ENCODE data around the gene KLK12. TPM values are rescaled to one million over a fixed set of nuclear protein-coding genes. Genes with fewer than 3 reads are reported as not detected.

Gene KLK12
- total RNA-seq, 2 experiments from 2014 or later: not detected

GRCh38 chr19:51064534-51065220, 29.9 kb upstream of the KLK12 start, which contains the start of gene KLK13:
Gene KLK13 (minus strand): TSS chr19:51065092. CDS start chr19:51065067, 25 bp downstream.
- Mint-ChIP-seq H3K4me3 (peak within 1 kb of the TSS; percentile 70), H3K9me3 (no peaks in the 10 kb centered on the region), H3K27ac (no peak within 1 kb of the TSS), H3K27me3 (peaks cover 61% of the 10 kb centered on the region), H3K4me1 (ENCODE audit: low read depth) (no peaks in the 10 kb centered on the region), H3K36me3 (ENCODE audit: low read depth) (no peaks in the 10 kb centered on the region)
- ChIA-PET CTCF (interaction anchor here (0.7 kb wide), 1 partner anchor 48 kb away, joined by 3 read pairs; no protein-coding TSS in a partner anchor), POLR2A (no interaction called here)
- no peak for TF ChIP-seq CTCF (IDR thresholded peaks at IDR 0.05)
- peaks cover 25 to 60% of the 10 kb centered on the region in 2 experiments for H3K27me3 ChIP-seq (ENCODE audit: control insufficient read depth in 1 of 2, insufficient read depth in 2 of 2, low read length in 2 of 2)
- H3K27ac ChIP-seq (ENCODE audit: low read depth in 1 of 2, low read length in 2 of 2): no peak within 1 kb of the TSS
- ATAC-seq (ENCODE audit: poor library complexity): no peak
- intact Hi-C loops (cut with DNase I, micrococcal nuclease): no loop called here
- peaks cover 3% of the 10 kb centered on the region for H3K4me1 ChIP-seq (ENCODE audit: insufficient read depth, low read length)
- DNase-seq: no peak
- H3K9me3 ChIP-seq (ENCODE audit: control insufficient read depth in 1 of 2, insufficient read depth in 1 of 2, low read length in 2 of 2): peaks cover 0 to 9% of the 10 kb centered on the region in 2 experiments
- no peaks in the 10 kb centered on the region for H3K36me3 ChIP-seq (ENCODE audit: insufficient read depth, low read length)
- H3K4me3 ChIP-seq (ENCODE audit: low read length): peak within 1 kb of the TSS; percentile 6

DNA sequence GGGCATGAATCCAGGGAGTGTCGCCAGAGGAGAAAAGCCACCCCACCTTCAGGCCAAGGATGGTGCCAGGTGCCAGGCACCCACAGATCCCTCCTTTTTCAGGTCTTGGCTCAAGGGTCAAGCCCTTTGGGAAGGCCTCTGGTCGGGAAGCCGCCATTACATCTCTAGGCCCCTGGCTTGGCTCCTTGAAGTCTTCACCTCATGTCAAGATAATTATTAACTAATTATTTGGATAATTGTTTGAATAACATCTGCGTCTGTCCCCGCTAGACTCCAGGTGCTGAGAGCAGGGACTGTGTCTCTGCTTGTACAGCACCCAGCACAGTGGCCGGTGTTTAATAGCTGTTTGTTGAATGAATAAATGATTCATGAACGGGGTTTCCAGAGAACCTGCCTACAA, 28.9 kb upstream of the KLK12 start:
- TF ChIP-seq CTCF (IDR thresholded peaks at IDR 0.05): no peak

DNA sequence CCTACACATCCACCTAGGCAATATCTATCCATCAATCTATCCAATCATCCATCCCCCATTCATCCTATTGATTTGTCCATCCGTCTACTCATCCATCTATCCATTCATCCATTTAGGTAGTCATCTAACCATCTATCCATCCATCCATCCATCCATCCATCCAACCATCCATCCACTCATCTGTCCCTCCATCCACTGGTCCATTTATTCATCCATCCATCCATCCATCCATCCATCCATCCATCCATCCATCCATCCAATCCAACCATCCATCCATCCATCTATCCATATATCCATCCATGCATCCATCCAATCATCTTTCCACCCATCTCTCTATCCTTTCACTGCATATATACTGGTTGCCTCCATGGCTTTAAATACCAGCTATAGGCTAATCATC, 26.2 kb upstream of the KLK12 start:
- ATAC-seq (ENCODE audit: poor library complexity): no peak

More for the DNA sequence above, 28.9 kb upstream of the KLK12 start:
- Histone ChIP-seq H3K36me3 (ENCODE audit: insufficient read depth, low read length) (no peaks in the 10 kb centered on the region), H3K27ac (ENCODE audit: low read depth in 1 of 2, low read length in 2 of 2) (no peak overlapping the region), H3K27me3 (ENCODE audit: control insufficient read depth in 1 of 2, insufficient read depth in 2 of 2, low read length in 2 of 2) (peaks cover 25 to 60% of the 10 kb centered on the region in 2 experiments), H3K4me1 (ENCODE audit: insufficient read depth, low read length) (peaks cover 3% of the 10 kb centered on the region), H3K4me3 (ENCODE audit: low read length) (no peak overlapping the region), H3K9me3 (ENCODE audit: control insufficient read depth in 1 of 2, insufficient read depth in 1 of 2, low read length in 2 of 2) (peaks cover 0 to 9% of the 10 kb centered on the region in 2 experiments)
- DNase-seq (no peak), ATAC-seq (ENCODE audit: poor library complexity) (no peak)
- Mint-ChIP-seq H3K9me3 (no peaks in the 10 kb centered on the region), H3K27ac (no peak overlapping the region), H3K4me1 (ENCODE audit: low read depth) (no peaks in the 10 kb centered on the region), H3K4me3 (no peak overlapping the region), H3K36me3 (ENCODE audit: low read depth) (no peaks in the 10 kb centered on the region), H3K27me3 (peaks cover 65% of the 10 kb centered on the region)
- intact Hi-C loops (cut with DNase I, micrococcal nuclease): no loop called here
- ChIA-PET CTCF (interaction anchor here (0.7 kb wide), 1 partner anchor 47 kb away, joined by 3 read pairs; no protein-coding TSS in a partner anchor), POLR2A (no interaction called here)

More for the DNA sequence above, 26.2 kb upstream of the KLK12 start:
- Histone ChIP-seq H3K9me3 (ENCODE audit: control insufficient read depth in 1 of 2, insufficient read depth in 1 of 2, low read length in 2 of 2) (peaks cover 0 to 9% of the 10 kb centered on the region in 2 experiments), H3K27me3 (ENCODE audit: control insufficient read depth in 1 of 2, insufficient read depth in 2 of 2, low read length in 2 of 2) (peaks cover 16 to 42% of the 10 kb centered on the region in 2 experiments), H3K4me3 (ENCODE audit: low read length) (no peak overlapping the region), H3K27ac (ENCODE audit: low read depth in 1 of 2, low read length in 2 of 2) (no peak overlapping the region), H3K4me1 (ENCODE audit: insufficient read depth, low read length) (peaks cover 3% of the 10 kb centered on the region), H3K36me3 (ENCODE audit: insufficient read depth, low read length) (no peaks in the 10 kb centered on the region)
- H3K4me1 Mint-ChIP-seq (ENCODE audit: low read depth): no peaks in the 10 kb centered on the region
- H3K9me3 Mint-ChIP-seq: no peaks in the 10 kb centered on the region
- TF ChIP-seq CTCF (IDR thresholded peaks at IDR 0.05): no peak
- no peak overlapping the region for H3K27ac Mint-ChIP-seq
- H3K36me3 Mint-ChIP-seq (ENCODE audit: low read depth): no peaks in the 10 kb centered on the region
- H3K27me3 Mint-ChIP-seq: peaks cover 56% of the 10 kb centered on the region
- CTCF ChIA-PET: no interaction called here
- DNase-seq: no peak
- POLR2A ChIA-PET: no interaction called here
- intact Hi-C loops (cut with DNase I, micrococcal nuclease): no loop called here
- H3K4me3 Mint-ChIP-seq: no peak overlapping the region
